Measurements from ENCODE around the gene OR8J3.

Gene OR8J3

GRCh38 chr11:56103210-56103737 is 36.7 kb downstream of the OR8J3 start, which contains the start of gene OR8H2:
Gene OR8H2 (plus strand): TSS chr11:56103687. CDS start chr11:56105043, 1,356 bp downstream.
- no peak within 1 kb of the TSS for H3K27ac Mint-ChIP-seq
- H3K36me3 Mint-ChIP-seq (ENCODE audit: low read depth), result no peaks in the 10 kb centered on the region
- no peak for TF ChIP-seq CTCF (IDR thresholded peaks at IDR 0.05)
- no peak within 1 kb of the TSS for H3K4me3 Mint-ChIP-seq
- H3K9me3 Mint-ChIP-seq, result no peaks in the 10 kb centered on the region
- H3K4me1 Mint-ChIP-seq, result no peaks in the 10 kb centered on the region
- DNase-seq, result no peak
- H3K27me3 Mint-ChIP-seq (ENCODE audit: low read depth, poor library complexity), result no peaks in the 10 kb centered on the region

- Mint-ChIP-seq H3K9me3 (no peaks in the 10 kb centered on the region), H3K4me3 (no peak within 1 kb of the TSS), H3K36me3 (ENCODE audit: low read depth) (no peaks in the 10 kb centered on the region), H3K27me3 (ENCODE audit: low read depth, poor library complexity) (no peaks in the 10 kb centered on the region), H3K4me1 (no peaks in the 10 kb centered on the region), H3K27ac (no peak within 1 kb of the TSS)
- DNase-seq, result no peak
- no peak for TF ChIP-seq CTCF (IDR thresholded peaks at IDR 0.05)
These were observed 47.0 kb downstream of the OR8J3 start, which contains the start of gene OR8I2 for GRCh38 chr11:56093008-56093407. Gene OR8I2 (plus strand): TSS chr11:56093308. CDS start chr11:56093308, 0 bp downstream.

GRCh38 chr11:56089697-56090096 is 50.3 kb downstream of the OR8J3 start:
- no peaks in the 10 kb centered on the region for H3K27me3 Mint-ChIP-seq (ENCODE audit: low read depth, poor library complexity)
- no peaks in the 10 kb centered on the region for H3K4me1 Mint-ChIP-seq
- no peaks in the 10 kb centered on the region for H3K36me3 Mint-ChIP-seq (ENCODE audit: low read depth)
- no peak for DNase-seq
- H3K27ac Mint-ChIP-seq, result no peak overlapping the region
- no peak overlapping the region for H3K4me3 Mint-ChIP-seq
- H3K9me3 Mint-ChIP-seq, result no peaks in the 10 kb centered on the region
- no peak for TF ChIP-seq CTCF (IDR thresholded peaks at IDR 0.05)
